Suprapubic skin (tissue), 4 donors: ENCODE measurements around the gene TFG. TPM values are rescaled to one million over a fixed set of nuclear protein-coding genes. Genes with fewer than 3 reads are reported as not detected.

Source experiments
- DNase-seq, 2 donors: peaks; one replicate each; pipeline ENCODE4 v3.0.0-alpha.2; 2019; ENCODE audit warnings: low spot score in 2 of 2
- H3K27ac ChIP-seq: fragments of 200-600 bp; sonication (generic); one replicate; pipeline ENCODE4 v1.5.1; 2019
- H3K27me3 ChIP-seq: fragments of 200-600 bp; sonication (generic); one replicate; pipeline ENCODE4 v1.5.1; 2019
- H3K36me3 ChIP-seq: fragments of 200-600 bp; sonication (generic); one replicate; pipeline ENCODE4 v1.5.1; 2019
- H3K4me1 ChIP-seq: fragments of 200-600 bp; sonication (generic); one replicate; pipeline ENCODE4 v1.5.1; 2019
- H3K4me3 ChIP-seq: fragments of 200-600 bp; sonication (generic); one replicate; pipeline ENCODE4 v1.5.1; 2019; ENCODE audit warnings: mild to moderate bottlenecking
- H3K9me3 ChIP-seq: fragments of 200-600 bp; sonication (generic); one replicate; pipeline ENCODE4 v1.5.1; 2019
- EP300 ChIP-seq: sonication (generic); formaldehyde crosslinking; IDR thresholded peaks from one replicate; pipeline ENCODE4 v1.6.1; 2017; ENCODE audit warnings: antibody characterized with exemption
- POLR2A ChIP-seq, 2 donors: fragments of 450-650 bp; IDR thresholded peaks; one replicate each; pipeline ENCODE4 v1.6.1; 2017; ENCODE audit warnings: antibody characterized with exemption in 2 of 2, mild to moderate bottlenecking in 2 of 2, moderate library complexity in 2 of 2
- POLR2AphosphoS5 ChIP-seq, 3 donors: sonication (generic); formaldehyde crosslinking; IDR thresholded peaks; one replicate each; pipeline ENCODE4 v1.6.1; 2017; ENCODE audit warnings: antibody characterized with exemption in 3 of 3
- WGBS: methylation state at CpG from one replicate; pipeline ENCODE4 v1.1.5; 2018; 5-methylcytosine and 5-hydroxymethylcytosine counted together
- total RNA-seq, 4 donors: library from RNA; depleted of rRNA; stranded (reverse); fragments of >200 nt; gene quantifications; one replicate each; pipeline ENCODE4 v1.1.0, GENCODE V29; 2016
- TF ChIP-seq, protein P1 (sequence below), 2 donors: fragments of 200-600 bp in 1 of 2; fragments of 450-650 bp in 1 of 2; sonication (generic) in 1 of 2; IDR thresholded peaks; one replicate each; pipeline ENCODE4 v1.5.1; 2016 to 2019; ENCODE audit warnings: antibody characterized with exemption in 2 of 2, mild to moderate bottlenecking in 1 of 2, moderate library complexity in 1 of 2

The TFG gene
- total RNA-seq, 4 donors from 2014 or later = 57.5 to 88.0 (median 75.8) TPM

DNA sequence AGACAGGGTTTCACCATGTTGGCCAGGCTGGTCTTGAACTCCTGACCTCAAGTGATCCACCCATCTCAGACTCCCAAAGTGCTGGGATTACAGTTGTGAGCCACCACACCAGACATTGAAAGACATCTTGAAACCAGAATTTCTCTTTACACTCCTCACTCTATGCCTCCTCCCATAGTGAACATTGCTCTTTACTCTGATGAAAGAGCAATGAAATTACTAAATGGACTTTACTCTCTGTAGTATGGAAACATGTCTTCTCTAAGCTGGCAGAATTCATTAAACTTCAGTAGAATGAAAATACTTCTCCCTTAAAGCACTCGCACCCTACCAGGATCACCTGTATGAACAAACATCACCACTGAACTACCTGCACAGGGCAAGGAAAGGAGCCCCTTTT, 27.8 kb upstream of the TFG start:
- 100% methylated on average over 1 of the region's 1 CpG for WGBS
- no peaks in the 10 kb centered on the region for H3K27me3 ChIP-seq

DNA sequence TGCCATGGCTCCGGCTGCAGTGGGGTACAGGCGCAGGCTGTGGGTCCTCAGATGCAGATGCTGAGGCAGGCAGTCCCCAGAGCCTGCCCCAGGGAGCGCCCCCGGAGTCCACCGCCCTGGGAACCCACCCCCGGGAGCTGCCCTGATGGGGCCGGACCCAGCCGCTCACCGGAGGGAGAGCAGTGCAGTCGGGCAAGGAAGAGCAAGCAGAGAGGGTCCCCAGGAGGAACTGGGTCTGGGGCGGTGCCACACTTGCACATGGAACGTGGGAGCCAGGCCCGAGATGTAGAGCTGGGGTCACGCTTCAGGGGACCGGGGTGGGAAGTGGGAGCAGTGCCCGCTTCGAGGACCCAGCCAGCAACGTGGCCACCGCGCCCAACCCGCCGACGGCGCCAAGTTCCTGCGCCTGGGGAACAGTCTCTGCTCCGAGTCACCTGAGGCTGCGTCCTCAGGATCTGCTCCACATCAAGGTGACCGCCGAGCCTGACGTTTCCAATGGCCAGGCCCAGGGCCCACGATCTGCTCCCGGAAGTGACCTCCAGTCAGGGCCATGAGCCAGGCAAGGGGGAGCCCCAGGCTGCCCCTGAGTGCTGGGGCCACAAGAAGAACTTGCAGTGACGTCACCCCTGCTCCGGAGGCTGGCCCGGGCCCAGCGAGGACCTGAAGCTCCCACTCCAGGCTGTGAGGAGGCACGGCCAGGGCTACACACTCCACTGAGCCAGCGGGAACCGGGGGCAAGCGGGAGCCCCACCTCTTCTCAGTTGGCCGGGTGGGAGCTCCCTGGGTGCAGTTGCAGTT, 27.0 kb upstream of the TFG start:
- Histone ChIP-seq H3K36me3 (no peaks in the 10 kb centered on the region), H3K4me3 (no peak overlapping the region), H3K9me3 (no peaks in the 10 kb centered on the region), H3K4me1 (no peaks in the 10 kb centered on the region), H3K27ac (no peak overlapping the region), H3K27me3 (no peaks in the 10 kb centered on the region)
- WGBS = 79% methylated on average over 19 of the region's 41 CpGs
- TF ChIP-seq, protein P1, sequence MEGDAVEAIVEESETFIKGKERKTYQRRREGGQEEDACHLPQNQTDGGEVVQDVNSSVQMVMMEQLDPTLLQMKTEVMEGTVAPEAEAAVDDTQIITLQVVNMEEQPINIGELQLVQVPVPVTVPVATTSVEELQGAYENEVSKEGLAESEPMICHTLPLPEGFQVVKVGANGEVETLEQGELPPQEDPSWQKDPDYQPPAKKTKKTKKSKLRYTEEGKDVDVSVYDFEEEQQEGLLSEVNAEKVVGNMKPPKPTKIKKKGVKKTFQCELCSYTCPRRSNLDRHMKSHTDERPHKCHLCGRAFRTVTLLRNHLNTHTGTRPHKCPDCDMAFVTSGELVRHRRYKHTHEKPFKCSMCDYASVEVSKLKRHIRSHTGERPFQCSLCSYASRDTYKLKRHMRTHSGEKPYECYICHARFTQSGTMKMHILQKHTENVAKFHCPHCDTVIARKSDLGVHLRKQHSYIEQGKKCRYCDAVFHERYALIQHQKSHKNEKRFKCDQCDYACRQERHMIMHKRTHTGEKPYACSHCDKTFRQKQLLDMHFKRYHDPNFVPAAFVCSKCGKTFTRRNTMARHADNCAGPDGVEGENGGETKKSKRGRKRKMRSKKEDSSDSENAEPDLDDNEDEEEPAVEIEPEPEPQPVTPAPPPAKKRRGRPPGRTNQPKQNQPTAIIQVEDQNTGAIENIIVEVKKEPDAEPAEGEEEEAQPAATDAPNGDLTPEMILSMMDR (IDR thresholded peaks at IDR 0.05) = no peak
- no peak for TF ChIP-seq POLR2A (IDR thresholded peaks at IDR 0.05)
- TF ChIP-seq EP300 = no peak
- no peak for TF ChIP-seq POLR2AphosphoS5 (IDR thresholded peaks at IDR 0.05)
- DNase-seq = no peak

More for the DNA sequence above, 27.8 kb upstream of the TFG start:
- TF ChIP-seq, protein P1 (IDR thresholded peaks at IDR 0.05) = no peak
- TF ChIP-seq POLR2AphosphoS5 (IDR thresholded peaks at IDR 0.05) = no peak
- no peak for TF ChIP-seq POLR2A (IDR thresholded peaks at IDR 0.05)
- TF ChIP-seq EP300 = no peak
- Histone ChIP-seq H3K9me3 (no peaks in the 10 kb centered on the region), H3K27ac (no peak overlapping the region), H3K4me3 (no peak overlapping the region), H3K36me3 (no peaks in the 10 kb centered on the region), H3K4me1 (no peaks in the 10 kb centered on the region)
- DNase-seq = no peak

DNA sequence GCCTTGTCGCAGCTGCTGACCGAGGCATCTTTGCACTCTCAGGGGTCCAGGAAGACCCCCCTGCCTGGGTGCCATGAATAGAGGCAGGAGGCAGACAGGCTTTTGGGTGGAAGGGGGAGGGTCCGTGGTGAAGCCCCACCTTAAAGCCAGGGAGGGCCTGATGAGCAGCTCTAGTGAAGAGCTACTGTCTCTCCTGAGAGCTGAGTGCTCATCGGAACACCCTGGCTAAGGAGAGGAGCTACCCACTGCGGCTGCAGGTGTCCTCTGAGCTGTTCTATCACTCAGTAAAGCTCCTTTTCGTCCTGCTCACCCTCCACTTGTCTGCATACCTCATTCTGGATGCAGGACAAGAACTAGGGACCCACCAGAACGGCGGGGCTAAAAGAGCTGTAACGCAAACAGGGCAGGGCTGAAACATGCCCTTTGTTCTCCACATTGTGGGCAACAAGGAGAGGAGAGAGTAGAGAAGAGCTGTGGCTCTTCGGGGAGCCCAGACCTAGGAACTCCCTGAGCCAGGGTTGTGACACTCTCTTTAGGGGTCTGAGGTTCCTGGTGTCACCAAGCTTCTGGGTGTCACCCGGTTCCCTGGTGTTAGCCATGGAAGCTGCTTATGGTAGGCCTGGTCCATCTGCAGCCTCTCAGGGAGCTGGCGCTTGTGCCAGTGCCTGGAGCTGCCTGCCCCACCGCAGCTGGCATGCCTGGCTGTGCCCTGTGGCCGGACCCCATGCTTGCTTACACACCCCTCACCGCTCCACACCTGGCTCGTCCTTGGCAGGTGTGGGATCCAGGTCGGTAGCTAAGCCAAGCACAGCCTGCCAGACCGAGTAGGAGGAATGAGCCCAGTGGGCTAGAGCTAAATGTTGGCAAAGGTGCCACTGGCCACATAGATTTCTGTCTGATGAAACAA, 26.2 kb upstream of the TFG start:
- H3K36me3 ChIP-seq = no peaks in the 10 kb centered on the region
- H3K4me1 ChIP-seq = no peaks in the 10 kb centered on the region
- no peaks in the 10 kb centered on the region for H3K27me3 ChIP-seq
- H3K4me3 ChIP-seq = no peak overlapping the region
- H3K9me3 ChIP-seq = no peaks in the 10 kb centered on the region
- H3K27ac ChIP-seq = no peak overlapping the region
- 83% methylated on average over 15 of the region's 18 CpGs for WGBS
- TF ChIP-seq EP300 = no peak
- TF ChIP-seq, protein P1 (IDR thresholded peaks at IDR 0.05) = no peak
- TF ChIP-seq POLR2AphosphoS5 (IDR thresholded peaks at IDR 0.05) = no peak
- TF ChIP-seq POLR2A (IDR thresholded peaks at IDR 0.05) = no peak
- DNase-seq = no peak

DNA sequence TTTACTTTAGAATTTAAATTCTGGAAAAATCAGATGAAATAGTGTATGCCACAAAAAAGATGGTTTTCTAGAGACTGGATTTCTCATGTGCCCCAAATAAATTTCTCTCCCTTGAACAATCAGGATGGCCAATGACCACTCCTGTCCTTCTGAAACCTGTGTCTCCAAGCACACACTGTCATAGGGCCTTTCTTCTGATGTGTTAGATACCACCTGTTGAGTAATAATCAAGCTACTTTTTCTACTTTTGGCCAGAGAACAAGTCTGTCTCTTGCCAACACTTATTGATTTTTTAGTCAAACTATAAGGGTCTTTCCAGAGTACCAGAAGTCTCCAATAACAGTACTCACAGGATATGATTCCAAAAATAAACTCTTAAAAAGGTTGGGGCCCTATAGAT, 16.1 kb upstream of the TFG start:
- no peak overlapping the region for H3K27ac ChIP-seq
- H3K9me3 ChIP-seq = no peaks in the 10 kb centered on the region
- no peak overlapping the region for H3K4me3 ChIP-seq
- TF ChIP-seq POLR2AphosphoS5 (IDR thresholded peaks at IDR 0.05) (no peak), EP300 (no peak), POLR2A (IDR thresholded peaks at IDR 0.05) (no peak)
- TF ChIP-seq, protein P1 (IDR thresholded peaks at IDR 0.05) = no peak
- DNase-seq = no peak
- no peaks in the 10 kb centered on the region for H3K36me3 ChIP-seq
- H3K4me1 ChIP-seq = no peaks in the 10 kb centered on the region
- peaks cover 23% of the 10 kb centered on the region for H3K27me3 ChIP-seq

DNA sequence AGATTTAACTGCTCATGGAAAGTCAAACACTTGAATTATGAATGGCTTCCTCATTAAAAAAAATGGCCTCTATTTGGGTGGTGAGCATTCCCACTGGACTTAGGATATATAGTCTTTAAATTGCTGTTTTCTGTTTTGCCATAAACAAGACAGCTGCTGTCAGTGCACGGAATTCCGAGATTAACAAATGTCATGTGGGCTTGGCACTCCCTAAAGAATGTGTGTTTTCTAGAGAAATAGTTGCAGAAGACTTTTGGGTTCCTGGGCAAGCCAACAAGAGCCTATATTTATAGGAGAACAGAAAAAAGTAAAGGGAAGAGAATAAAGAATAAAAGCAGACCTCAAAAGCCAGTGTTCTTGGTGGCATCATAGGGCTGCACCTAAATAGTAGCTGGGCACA, 13.6 kb upstream of the TFG start:
- TF ChIP-seq EP300 = no peak
- no peak for TF ChIP-seq POLR2AphosphoS5 (IDR thresholded peaks at IDR 0.05)
- Histone ChIP-seq H3K36me3 (no peaks in the 10 kb centered on the region), H3K9me3 (no peaks in the 10 kb centered on the region), H3K4me3 (no peak overlapping the region), H3K27me3 (peaks cover 30% of the 10 kb centered on the region), H3K27ac (no peak overlapping the region), H3K4me1 (no peaks in the 10 kb centered on the region)
- 42% methylated on average over 2 of the region's 2 CpGs for WGBS
- DNase-seq = no peak
